WTC11 (cell line): ENCODE results near the gene USP13. TPM values are rescaled to one million over a fixed set of nuclear protein-coding genes. Genes with fewer than 3 reads are reported as not detected.

Experiments used
- ATAC-seq: fragments of 200-7000 bp; cut with Tn5 transposase; 2 replicates; pipeline ENCODE4 v1.10.0; 2021; ENCODE audit warnings: mild to moderate bottlenecking, moderate library complexity
- CTCF ChIA-PET: fragments of 300-600 bp; sonication (Branson Sonifier 250); formaldehyde crosslinking; loops from one replicate; lab custom pipeline; 2021; ENCODE audit warnings: antibody characterized with exemption; lab: Charles Lee
- POLR2A ChIA-PET: fragments of 350-600 bp; sonication (Branson Sonifier 250); formaldehyde crosslinking; loops from one replicate; lab custom pipeline; 2021; ENCODE audit warnings: antibody characterized with exemption; lab: Charles Lee
- DNase-seq: peaks from one replicate; pipeline ENCODE4 v3.0.0; 2021; ENCODE audit warnings: low spot score
- H3K27ac Mint-ChIP-seq: 2 replicates; pipeline ENCODE4 v1.8.0; 2021; ENCODE audit warnings: mixed read lengths
- H3K27me3 Mint-ChIP-seq: 2 replicates; pipeline ENCODE4 v1.8.0; 2021; ENCODE audit warnings: low read depth, mild to moderate bottlenecking, moderate library complexity, mixed read lengths
- H3K36me3 Mint-ChIP-seq: 2 replicates; pipeline ENCODE4 v1.8.0; 2021; ENCODE audit warnings: mixed read lengths
- H3K4me1 Mint-ChIP-seq: 2 replicates; pipeline ENCODE4 v1.8.0; 2022; ENCODE audit warnings: mixed read lengths
- H3K4me3 Mint-ChIP-seq: 2 replicates; pipeline ENCODE4 v1.8.0; 2021; ENCODE audit warnings: mild to moderate bottlenecking, moderate library complexity, mixed read lengths
- H3K9me3 Mint-ChIP-seq: 2 replicates; pipeline ENCODE4 v1.8.0; 2021; ENCODE audit warnings: mixed read lengths
- ARID4B ChIP-seq: sonication (generic); formaldehyde crosslinking; IDR thresholded peaks from 2 replicates; pipeline ENCODE4 v1.8.0; 2023; ENCODE audit warnings: missing genetic modification reagents, mild to moderate bottlenecking, borderline replicate concordance
- CTCF ChIP-seq: fragments of 200-600 bp; IDR thresholded peaks from 2 replicates; pipeline ENCODE4 v1.8.0; 2022; ENCODE audit warnings: antibody characterized with exemption
- EMX1 ChIP-seq: fragments of 250-450 bp; sonication (Bioruptor Pico); IDR thresholded peaks from 2 replicates; pipeline ENCODE4 v1.8.0; 2021; ENCODE audit warnings: mild to moderate bottlenecking
- ETV6 ChIP-seq: sonication (generic); formaldehyde crosslinking; IDR thresholded peaks from 2 replicates; pipeline ENCODE4 v1.8.1; 2022; ENCODE audit warnings: mild to moderate bottlenecking, missing genetic modification reagents
- FOXJ3 ChIP-seq: sonication (generic); formaldehyde crosslinking; IDR thresholded peaks from 2 replicates; pipeline ENCODE4 v1.9.0; 2021; ENCODE audit warnings: missing genetic modification reagents, mild to moderate bottlenecking, borderline replicate concordance
- GTF2I ChIP-seq: fragments of 250-450 bp; sonication (Bioruptor Pico); conservative IDR thresholded peaks from 2 replicates; pipeline ENCODE4 v1.4.0; 2021; ENCODE audit warnings: mild to moderate bottlenecking
- HMGA2 ChIP-seq: fragments of 250-450 bp; sonication (Bioruptor Pico); IDR thresholded peaks from 2 replicates; pipeline ENCODE4 v1.4.0; 2021; ENCODE audit warnings: mild to moderate bottlenecking, moderate library complexity
- MLX ChIP-seq: sonication (generic); formaldehyde crosslinking; IDR thresholded peaks from 2 replicates; pipeline ENCODE4 v1.8.1; 2023; ENCODE audit warnings: mild to moderate bottlenecking, missing genetic modification reagents, moderate library complexity
- MYBL2 ChIP-seq: sonication (generic); formaldehyde crosslinking; IDR thresholded peaks from 2 replicates; pipeline ENCODE4 v1.8.1; 2023; ENCODE audit warnings: mild to moderate bottlenecking, moderate library complexity, missing genetic modification reagents
- NR1H2 ChIP-seq: sonication (generic); formaldehyde crosslinking; IDR thresholded peaks from 2 replicates; pipeline ENCODE4 v1.9.0; 2021; ENCODE audit warnings: mild to moderate bottlenecking, moderate library complexity, missing genetic modification reagents
- NR3C1 ChIP-seq: sonication (generic); formaldehyde crosslinking; conservative IDR thresholded peaks from 2 replicates; pipeline ENCODE4 v1.8.1; 2023; ENCODE audit warnings: low read depth, mild to moderate bottlenecking, missing genetic modification reagents
- PRDM15 ChIP-seq: sonication (generic); formaldehyde crosslinking; IDR thresholded peaks from 2 replicates; pipeline ENCODE4 v1.8.0; 2022; ENCODE audit warnings: missing genetic modification reagents
- RELA ChIP-seq: sonication (generic); formaldehyde crosslinking; IDR thresholded peaks from 2 replicates; pipeline ENCODE4 v1.8.1; 2022; ENCODE audit warnings: missing genetic modification reagents, mild to moderate bottlenecking, borderline replicate concordance
- TP53 ChIP-seq: sonication (generic); formaldehyde crosslinking; IDR thresholded peaks from 2 replicates; pipeline ENCODE4 v1.8.1; 2023; ENCODE audit warnings: mild to moderate bottlenecking, missing genetic modification reagents
- USF1 ChIP-seq: sonication (generic); formaldehyde crosslinking; IDR thresholded peaks from 2 replicates; pipeline ENCODE4 v1.8.0; 2022; ENCODE audit warnings: mild to moderate bottlenecking, missing genetic modification reagents
- ZBTB21 ChIP-seq: sonication (generic); formaldehyde crosslinking; IDR thresholded peaks from 2 replicates; pipeline ENCODE4 v1.8.1; 2023; ENCODE audit warnings: mild to moderate bottlenecking, missing genetic modification reagents, borderline replicate concordance
- ZNF219 ChIP-seq: sonication (generic); formaldehyde crosslinking; IDR thresholded peaks from 2 replicates; pipeline ENCODE4 v1.8.0; 2023; ENCODE audit warnings: missing genetic modification reagents, mild to moderate bottlenecking, borderline replicate concordance
- ZNF423 ChIP-seq: fragments of 250-450 bp; sonication (Bioruptor Pico); IDR thresholded peaks from 2 replicates; pipeline ENCODE4 v2.1.2; 2022; ENCODE audit warnings: mild to moderate bottlenecking, moderate library complexity
- ZNF671 ChIP-seq: fragments of 250-450 bp; sonication (Bioruptor Pico); IDR thresholded peaks from 2 replicates; pipeline ENCODE4 v1.8.0; 2021; ENCODE audit warnings: mild to moderate bottlenecking
- total RNA-seq: library from RNA; stranded (reverse); gene quantifications from 3 replicates; pipeline ENCODE4 v1.2.3, GENCODE V29; 2021
- TF ChIP-seq, protein P1 (sequence below): sonication (generic); formaldehyde crosslinking; IDR thresholded peaks from 2 replicates; pipeline ENCODE4 v1.8.1; 2023; ENCODE audit warnings: mild to moderate bottlenecking, moderate library complexity, missing genetic modification reagents

USP13 gene
- total RNA-seq, 1 experiment from 2014 or later = 26.8 TPM

DNA sequence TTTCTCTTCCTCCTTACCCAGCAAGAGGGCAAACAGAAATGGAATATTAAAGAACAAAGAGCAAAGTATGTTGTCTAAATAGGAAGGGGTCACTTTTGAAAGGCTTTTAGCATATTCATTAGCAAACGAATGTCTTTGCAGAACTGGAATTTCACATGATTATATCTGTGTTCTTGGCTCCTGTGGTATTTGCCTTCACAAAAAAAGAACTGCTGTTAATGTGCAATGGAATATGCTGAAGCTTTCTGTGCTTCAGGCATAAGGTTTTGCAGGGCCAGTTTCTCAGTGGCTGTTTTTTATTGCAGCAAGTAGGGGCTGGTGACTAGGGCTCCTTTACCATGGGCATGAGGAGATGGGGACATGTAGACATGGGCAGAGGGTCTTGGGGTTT lies 173.4 kb downstream of the USP13 start (continued):
- TF ChIP-seq ARID4B (CRISPR knock-in tag) = no peak
- no peak for TF ChIP-seq MYBL2 (CRISPR knock-in tag)
- no peak for TF ChIP-seq RELA (CRISPR knock-in tag)

- CTCF ChIA-PET = interaction anchor here (1.0 to 1.8 kb wide), 2 partner anchors 23 to 100 kb away, joined by 3 to 7 read pairs; no protein-coding TSS in a partner anchor
- no peak for DNase-seq
- TF ChIP-seq HMGA2 (CRISPR knock-in tag) = no peak
- no peak for TF ChIP-seq ZBTB21 (CRISPR knock-in tag)
- TF ChIP-seq EMX1 = no peak
- TF ChIP-seq FOXJ3 (CRISPR knock-in tag) = no peak
- no peak for TF ChIP-seq USF1 (CRISPR knock-in tag)
- TF ChIP-seq PRDM15 = no peak
- TF ChIP-seq MLX (CRISPR knock-in tag) = no peak
- TF ChIP-seq ZNF219 (CRISPR knock-in tag) = no peak
- TF ChIP-seq NR1H2 = no peak
- no peak for TF ChIP-seq NR3C1 (CRISPR knock-in tag)
- no peak for TF ChIP-seq ETV6 (CRISPR knock-in tag)
- TF ChIP-seq, protein P1, sequence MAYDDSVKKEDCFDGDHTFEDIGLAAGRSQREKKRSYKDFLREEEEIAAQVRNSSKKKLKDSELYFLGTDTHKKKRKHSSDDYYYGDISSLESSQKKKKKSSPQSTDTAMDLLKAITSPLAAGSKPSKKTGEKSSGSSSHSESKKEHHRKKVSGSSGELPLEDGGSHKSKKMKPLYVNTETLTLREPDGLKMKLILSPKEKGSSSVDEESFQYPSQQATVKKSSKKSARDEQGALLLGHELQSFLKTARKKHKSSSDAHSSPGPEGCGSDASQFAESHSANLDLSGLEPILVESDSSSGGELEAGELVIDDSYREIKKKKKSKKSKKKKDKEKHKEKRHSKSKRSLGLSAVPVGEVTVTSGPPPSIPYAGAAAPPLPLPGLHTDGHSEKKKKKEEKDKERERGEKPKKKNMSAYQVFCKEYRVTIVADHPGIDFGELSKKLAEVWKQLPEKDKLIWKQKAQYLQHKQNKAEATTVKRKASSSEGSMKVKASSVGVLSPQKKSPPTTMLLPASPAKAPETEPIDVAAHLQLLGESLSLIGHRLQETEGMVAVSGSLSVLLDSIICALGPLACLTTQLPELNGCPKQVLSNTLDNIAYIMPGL = no peak
- no peak for TF ChIP-seq GTF2I
- TF ChIP-seq ZNF671 (CRISPR knock-in tag) = no peak
- TF ChIP-seq ZNF423 = no peak
- no peak for TF ChIP-seq CTCF
- no peak for TF ChIP-seq TP53
Observed at GRCh38 chr3:179828738-179829137, 175.9 kb downstream of the USP13 start.

More at GRCh38 chr3:179828738-179829137, 175.9 kb downstream of the USP13 start:
- no peaks in the 10 kb centered on the region for H3K36me3 Mint-ChIP-seq
- H3K4me3 Mint-ChIP-seq = no peak overlapping the region
- peaks cover 32% of the 10 kb centered on the region for H3K4me1 Mint-ChIP-seq
- H3K9me3 Mint-ChIP-seq = no peaks in the 10 kb centered on the region
- H3K27me3 Mint-ChIP-seq = no peaks in the 10 kb centered on the region
- ATAC-seq = no peak
- H3K27ac Mint-ChIP-seq = no peak overlapping the region
- POLR2A ChIA-PET = no interaction called here
